Islet precursor cell (in vitro differentiated cells): Measurements from ENCODE around the gene SDF4.
"Not testable (repeated sequence)": the region's sequence is repeated elsewhere in the genome, so short reads cannot be mapped to it uniquely, and the experiment has no call there.

Experiments
- DNase-seq: peaks from one replicate; pipeline ENCODE4 v3.0.0-alpha.2; 2018

The SDF4 gene

DNA sequence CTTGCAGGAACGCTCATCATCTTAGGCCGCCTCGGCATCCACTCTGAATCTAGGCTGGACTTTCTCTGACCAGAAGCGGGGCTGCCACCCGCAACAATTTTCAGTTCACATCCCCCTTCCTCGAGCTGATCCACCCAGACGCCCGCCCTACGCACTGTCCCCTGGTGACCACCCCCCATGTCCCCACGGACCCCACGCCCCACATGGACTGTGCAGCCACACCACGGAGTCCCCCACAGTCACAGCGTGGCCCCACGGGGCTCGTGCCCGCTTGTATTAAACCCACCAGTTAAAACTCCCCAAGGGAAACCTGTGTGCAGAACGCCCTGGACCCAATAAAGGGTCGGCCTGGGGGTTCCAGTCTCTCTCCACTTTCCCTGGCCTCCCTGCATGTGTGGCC, 27.7 kb upstream of the SDF4 start:
- DNase-seq: no peak

DNA sequence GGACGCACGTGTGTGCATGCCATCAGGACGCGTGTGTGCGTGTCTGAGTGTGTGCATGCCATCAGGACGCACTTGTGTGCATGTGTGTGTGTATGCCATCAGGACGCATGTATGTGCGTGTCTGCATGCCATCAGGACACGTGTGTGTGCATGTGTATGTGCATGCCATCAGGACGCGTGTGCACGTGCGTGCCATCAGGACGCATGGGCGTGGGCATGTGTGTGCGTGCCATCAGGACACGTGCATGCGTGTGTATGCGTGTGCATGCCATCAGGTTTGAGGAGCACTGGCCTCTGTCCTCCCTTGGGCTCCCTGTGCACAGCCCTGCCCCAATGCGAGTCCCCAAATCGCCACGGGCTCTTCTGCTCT, 27.3 kb upstream of the SDF4 start:
- no peak for DNase-seq

- no peak for DNase-seq
These were observed 25.4 kb upstream of the SDF4 start for GRCh38 chr1:1256956-1257871.

DNA sequence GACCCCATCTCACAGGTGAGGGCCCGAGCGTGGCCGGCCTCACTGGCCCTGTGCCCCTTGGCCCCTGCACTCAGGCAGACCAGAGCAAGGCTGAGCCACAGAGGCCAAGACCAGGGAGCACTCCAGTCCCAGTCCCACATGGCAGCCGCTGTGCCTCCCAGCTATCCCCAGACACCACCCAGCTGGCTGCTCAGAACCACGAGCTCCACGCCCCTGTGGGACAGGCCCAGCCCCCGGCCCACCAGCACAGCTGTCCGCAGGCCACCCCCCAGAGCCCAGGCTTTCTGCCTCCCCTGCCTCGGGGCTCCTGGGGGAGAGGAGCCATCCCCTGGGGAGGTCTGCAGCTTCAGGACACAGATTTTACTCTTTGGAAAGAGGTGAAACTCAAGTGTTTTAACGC, 23.8 kb upstream of the SDF4 start:
- DNase-seq: no peak

- no peak for DNase-seq
These were observed 23.3 kb upstream of the SDF4 start for GRCh38 chr1:1255078-1255477.

DNA sequence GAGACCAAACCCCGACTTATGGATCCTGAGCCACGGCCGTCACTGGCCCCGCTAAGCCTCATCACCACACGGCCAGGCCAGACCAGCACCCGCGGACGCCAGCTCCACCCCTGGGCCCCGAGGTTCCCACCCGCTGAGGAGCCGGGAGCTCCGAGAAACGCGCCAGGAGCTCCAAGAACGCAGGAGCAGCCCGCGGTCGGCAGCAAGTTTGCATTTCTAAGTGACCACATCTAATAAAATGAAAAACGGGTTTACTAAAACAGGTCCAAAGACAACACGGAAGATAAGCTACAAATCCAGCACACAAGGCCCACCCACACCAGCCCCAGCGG, 22.8 kb upstream of the SDF4 start:
- DNase-seq: no peak

- DNase-seq: no peak
These were observed 22.3 kb upstream of the SDF4 start for GRCh38 chr1:1253972-1254666.

- no peak for DNase-seq
These were observed 21.5 kb upstream of the SDF4 start for GRCh38 chr1:1253314-1253713.

GRCh38 chr1:1250786-1251284, 19.0 kb upstream of the SDF4 start:
- no peak for DNase-seq

DNA sequence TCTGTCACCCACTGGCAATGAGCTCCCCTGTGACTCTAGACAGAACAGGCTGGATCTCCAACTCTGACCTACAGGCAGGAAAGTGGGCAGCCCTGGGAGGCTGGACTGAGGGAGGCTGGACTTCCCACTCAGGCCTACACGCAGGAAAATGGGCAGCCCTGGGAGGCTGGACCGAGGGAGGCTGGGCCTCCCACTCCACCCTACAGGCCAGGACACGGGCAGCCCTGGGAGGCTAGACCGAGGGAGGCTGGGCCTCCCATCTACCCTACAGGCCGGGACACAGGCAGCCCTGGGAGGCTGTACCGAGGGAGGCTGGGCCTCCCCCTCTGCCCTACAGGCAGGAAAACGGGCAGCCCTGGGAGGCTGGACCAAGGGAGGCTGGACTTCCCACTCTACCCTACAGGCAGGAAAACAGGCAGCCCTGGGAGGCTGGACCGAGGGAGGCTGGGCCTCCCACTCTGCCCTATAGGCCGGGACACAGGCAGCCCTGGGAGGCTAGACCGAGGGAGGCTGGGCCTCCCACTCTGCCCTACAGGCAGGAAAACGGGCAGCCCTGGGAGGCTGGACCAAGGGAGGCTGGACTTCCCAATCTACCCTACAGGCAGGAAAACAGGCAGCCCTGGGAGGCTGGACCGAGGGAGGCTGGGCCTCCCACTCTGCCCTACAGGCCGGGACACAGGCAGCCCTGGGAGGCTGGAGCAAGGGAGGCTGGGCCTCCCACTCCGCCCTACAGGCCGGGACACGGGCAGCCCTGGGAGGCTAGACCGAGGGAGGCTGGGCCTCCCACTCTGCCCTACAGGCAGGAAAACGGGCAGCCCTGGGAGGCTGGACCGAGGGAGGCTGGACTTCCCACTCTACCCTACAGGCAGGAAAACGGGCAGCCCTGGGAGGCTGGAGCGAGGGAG, 16.5 kb upstream of the SDF4 start:
- not testable (repeated sequence) for DNase-seq

DNA sequence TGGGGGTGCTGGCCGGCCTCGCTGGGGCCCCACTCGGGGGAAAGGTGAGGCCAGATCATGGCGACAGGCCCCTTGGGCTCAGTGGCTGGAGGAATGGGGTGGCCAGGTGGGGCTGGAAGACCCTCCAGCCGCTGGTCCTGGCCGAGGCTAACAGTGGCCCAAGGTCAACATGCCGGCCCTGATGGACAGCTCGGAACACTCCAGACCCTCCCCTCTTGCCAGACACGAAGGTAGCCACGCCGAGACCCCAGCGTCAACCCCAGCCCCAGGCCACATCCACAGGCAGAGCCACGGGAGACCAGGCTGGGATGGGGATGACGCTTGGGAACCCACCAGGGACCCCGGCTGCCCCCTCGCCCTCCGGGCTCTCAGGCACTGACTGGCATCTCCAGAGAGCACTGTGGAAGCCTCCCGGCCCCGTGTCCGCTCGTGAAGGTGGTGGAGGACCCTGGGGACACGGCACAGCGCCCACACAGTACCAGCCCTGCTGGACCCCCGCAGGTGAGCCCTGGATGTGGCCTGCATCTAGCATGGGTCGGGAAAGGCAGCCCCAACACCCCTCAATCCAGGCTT, 15.6 kb upstream of the SDF4 start:
- DNase-seq: no peak

DNA sequence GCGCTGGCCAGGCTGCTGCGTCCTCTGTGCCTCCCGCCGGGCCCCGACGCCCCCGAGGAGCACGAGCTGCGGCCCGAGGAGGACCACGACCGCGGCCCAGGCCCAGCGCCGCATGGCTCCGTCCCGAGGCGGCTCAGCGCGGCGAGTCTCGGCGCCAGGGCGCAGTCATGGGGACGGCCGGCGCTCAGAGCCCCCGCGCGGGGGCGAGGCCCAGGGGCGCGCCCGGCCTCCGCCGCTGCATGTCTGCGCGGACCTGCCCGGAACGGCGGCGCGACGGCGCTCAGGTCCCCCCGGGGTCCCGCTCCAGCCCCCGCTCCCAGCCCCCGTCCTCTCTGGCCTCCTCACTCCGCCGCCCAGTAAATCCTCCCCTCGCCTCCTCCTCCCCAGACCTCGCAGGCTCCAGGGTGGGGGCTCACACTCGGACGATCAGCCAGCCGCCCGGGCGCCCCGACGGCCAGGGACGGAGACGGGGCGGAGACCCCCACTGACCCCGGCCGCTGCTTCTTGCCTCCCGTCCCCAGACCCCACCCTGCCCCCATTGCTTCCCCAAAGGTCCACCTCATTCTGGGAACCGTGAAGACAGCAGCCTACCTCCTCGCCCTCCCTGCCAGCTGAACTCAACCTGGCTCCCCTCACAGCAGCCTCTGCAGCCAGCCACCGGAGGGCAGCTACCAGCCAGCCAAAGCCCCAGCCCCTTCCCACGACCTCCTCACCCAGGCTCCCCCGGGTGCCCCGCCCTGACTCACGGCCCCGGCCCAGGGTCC, 15.0 kb upstream of the SDF4 start, which contains the start of gene C1QTNF12:
Gene C1QTNF12, minus strand, starts transcription at position 146 of the 764 bp plus-strand sequence. Its CDS starts 32 bp downstream, at position 114.
- no peak for DNase-seq

- DNase-seq: no peak
These were observed 14.2 kb upstream of the SDF4 start for GRCh38 chr1:1245817-1246576.

- no peak for DNase-seq
These were observed 13.5 kb upstream of the SDF4 start for GRCh38 chr1:1245178-1245816.

DNA sequence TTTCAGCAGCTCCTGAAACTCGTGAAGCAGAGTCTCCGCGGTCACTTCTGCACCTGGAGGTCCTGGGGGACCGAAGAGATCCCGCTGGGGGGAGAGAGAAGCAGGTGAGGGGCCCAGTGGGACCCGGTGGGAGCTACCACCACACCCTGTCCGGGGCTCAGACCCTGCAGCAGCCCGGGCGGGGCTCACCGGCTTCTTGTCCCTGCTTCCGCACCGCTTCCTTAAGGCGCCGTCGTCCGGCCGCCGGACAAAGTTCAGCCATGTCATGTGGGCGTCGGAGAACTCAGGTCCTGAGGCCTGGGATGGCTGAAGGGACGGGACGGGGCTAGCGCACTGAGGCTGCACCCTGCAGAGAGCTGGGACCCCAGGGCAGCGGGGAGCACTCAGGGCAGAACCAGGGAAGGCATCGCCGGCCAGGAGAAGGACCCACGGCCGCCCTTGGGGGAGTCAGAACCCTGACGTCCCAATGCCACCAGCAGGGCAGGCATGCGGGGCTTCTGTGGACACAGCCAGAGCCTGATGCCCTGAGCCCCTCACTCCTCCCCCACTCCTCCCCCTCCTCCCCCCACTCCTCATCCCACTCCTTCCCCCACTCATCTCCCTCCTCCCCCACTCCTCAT, 12.5 kb upstream of the SDF4 start:
- DNase-seq: no peak

DNA sequence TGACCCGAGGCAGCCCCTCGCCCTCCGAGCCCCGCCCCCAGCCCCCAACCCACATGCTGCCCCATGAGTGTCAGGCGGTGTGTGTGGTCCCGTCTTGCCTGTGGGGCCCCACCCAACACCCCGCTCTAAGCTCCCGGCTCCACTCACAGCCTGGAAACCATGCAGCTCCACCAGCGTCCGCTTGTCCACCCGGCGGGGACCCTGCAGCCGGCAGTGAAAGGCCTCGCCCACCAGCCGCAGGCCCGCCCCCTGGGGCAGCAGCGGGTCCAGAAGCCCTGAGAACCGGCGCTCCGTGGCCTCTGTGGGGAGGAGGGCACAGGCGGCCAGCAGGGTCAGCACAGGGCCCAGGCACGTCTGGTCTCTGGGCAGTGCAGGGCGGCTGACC, 12.0 kb upstream of the SDF4 start:
- no peak for DNase-seq

GRCh38 chr1:1243266-1243660, 11.5 kb upstream of the SDF4 start:
- DNase-seq: no peak

DNA sequence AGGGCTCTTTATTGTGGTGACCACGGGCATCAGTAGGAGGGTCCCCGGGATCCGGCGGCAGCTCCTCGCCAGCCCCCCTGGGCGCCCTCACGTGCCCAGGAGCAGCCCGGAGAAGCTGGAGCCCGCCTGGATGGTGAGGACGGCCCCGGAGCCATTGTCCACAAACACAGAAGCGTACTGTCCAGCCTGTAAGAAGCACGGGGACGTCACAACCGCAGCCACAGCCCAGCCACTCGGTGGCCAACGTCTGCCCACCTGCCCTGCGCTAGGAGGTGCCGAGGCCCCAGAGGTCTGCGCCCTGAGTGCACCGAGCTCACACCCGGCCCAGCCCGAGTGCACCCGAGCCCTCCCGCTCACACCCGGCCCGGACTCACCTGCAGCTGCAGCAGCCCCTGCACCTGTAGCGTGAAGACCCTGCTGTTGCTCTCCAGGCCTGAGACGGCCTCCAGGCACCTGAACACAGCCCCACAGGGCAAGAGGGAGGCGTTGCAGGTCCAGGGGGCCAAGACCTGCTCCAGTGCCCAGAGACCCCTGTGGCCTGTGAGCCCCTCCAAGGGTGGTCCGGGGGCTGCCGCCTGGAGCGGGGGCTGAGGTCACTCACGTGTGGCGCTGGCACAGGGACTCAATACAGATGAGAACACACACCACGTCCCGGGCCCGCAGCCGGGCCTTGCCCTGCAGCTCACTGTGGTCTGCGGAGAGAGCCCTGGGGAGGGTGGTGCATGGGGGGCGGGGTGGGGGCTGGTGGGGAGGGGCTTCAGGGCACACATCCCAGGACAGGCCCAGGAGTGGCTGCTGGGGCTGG, 10.9 kb upstream of the SDF4 start:
- DNase-seq: no peak

GRCh38 chr1:1241588-1242219, 9.9 kb upstream of the SDF4 start:
- DNase-seq: no peak
